ENCODE data around the gene UTP25. TPM values are rescaled to one million over a fixed set of nuclear protein-coding genes. Genes with fewer than 3 reads are reported as not detected.
A peak's percentile ranks its signal among the peaks of the same experiment; 100 is the strongest.

Gene UTP25
- total RNA-seq, 2 donors from 2014 or later = 12.0 to 17.5 TPM

DNA sequence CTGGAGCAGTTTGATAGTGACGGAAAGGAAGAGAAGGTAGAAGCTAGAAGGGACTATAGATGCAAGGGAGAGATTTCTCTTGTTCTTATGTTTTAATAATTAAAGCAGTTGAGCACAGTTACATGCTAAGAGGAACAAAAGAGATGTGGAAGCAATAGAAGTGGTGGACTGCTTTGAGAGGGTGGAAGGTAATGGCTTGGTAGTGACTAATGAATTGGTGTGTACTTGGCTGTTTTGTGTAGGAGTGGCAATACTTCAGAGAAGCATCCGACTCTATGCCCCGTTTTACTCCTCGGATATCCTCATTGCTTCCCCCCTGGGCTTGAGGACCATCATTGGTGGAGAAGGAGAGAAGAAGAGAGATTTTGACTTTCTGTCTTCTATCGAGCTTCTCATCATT is 12.8 kb downstream of the UTP25 start:
- peak overlapping the region; percentile 83 for H3K27ac Mint-ChIP-seq
- H3K9me3 Mint-ChIP-seq = no peaks in the 10 kb centered on the region
- no peak for ATAC-seq (replicated peaks)
- H3K4me3 Mint-ChIP-seq = peak overlapping the region; percentile 67
- no peaks in the 10 kb centered on the region for H3K27me3 Mint-ChIP-seq
- peaks cover 27% of the 10 kb centered on the region for H3K4me1 Mint-ChIP-seq
- peaks cover 100% of the 10 kb centered on the region for H3K36me3 Mint-ChIP-seq (ENCODE audit: low read depth)

DNA sequence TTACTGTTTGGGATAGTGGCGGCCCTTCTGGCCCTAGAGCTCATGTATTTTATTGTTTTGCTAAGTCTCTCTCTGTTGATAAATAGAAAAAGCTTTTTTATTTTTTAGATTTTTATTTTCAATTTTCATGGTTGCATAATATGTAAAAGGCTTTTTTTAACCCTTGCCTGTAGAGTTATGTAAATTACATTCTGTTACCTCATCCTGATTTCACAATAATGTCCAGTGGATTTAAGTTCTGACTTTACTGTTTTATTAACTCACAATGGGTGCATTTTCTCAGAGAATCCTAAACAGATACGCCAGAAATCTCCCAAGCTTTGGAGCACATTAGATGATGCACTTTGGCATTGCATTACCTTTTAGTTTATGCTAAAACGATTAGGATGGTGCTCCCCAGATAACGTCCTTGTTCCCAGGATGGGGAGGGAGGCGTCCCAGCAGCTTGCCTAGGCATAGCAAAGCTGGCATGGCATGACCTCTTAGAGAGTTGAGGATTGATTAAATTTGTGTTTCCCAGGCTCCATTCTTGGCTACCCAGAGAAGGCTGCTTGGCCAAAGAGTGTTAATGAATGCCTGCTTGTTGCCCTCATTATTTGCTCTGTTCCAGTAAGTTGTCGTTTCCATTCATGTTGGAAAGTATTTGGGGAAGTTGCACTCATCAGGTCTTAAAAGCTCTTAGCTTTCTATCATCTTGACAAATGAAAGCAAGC is 17.1 kb downstream of the UTP25 start:
- ATAC-seq (replicated peaks) = no peak
- Mint-ChIP-seq H3K9me3 (no peaks in the 10 kb centered on the region), H3K4me3 (no peak overlapping the region), H3K27ac (no peak overlapping the region), H3K36me3 (ENCODE audit: low read depth) (peaks cover 100% of the 10 kb centered on the region), H3K27me3 (no peaks in the 10 kb centered on the region), H3K4me1 (peaks cover 14% of the 10 kb centered on the region)

GRCh38 chr1:209845408-209845725 is 17.6 kb downstream of the UTP25 start:
- peaks cover 13% of the 10 kb centered on the region for H3K4me1 Mint-ChIP-seq
- no peaks in the 10 kb centered on the region for H3K27me3 Mint-ChIP-seq
- H3K36me3 Mint-ChIP-seq (ENCODE audit: low read depth) = peaks cover 100% of the 10 kb centered on the region
- H3K9me3 Mint-ChIP-seq = no peaks in the 10 kb centered on the region
- H3K4me3 Mint-ChIP-seq = no peak overlapping the region
- no peak overlapping the region for H3K27ac Mint-ChIP-seq
- ATAC-seq (replicated peaks) = no peak

DNA sequence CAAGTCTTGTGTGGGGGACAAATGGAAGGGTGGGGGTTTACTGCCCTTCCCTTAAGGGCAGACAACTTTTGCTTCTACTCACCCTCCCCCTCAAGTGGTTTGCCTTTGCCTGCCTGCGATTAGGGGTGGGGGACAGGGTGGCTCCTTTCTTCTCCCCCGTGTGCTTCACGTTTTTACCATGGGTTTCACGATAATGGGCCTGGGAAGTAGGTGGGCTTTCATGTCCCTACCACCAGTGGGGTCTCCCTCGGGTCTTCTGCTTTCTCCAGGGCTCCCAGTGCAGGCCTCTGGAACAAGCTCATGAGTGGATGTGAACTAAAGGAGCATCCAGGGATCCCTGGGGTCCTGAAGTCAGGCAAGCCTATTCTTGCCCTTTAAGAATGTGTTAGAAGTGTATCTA is 21.6 kb downstream of the UTP25 start:
- ATAC-seq (replicated peaks) = no peak
- Mint-ChIP-seq H3K4me3 (no peak overlapping the region), H3K36me3 (ENCODE audit: low read depth) (peaks cover 100% of the 10 kb centered on the region), H3K4me1 (peaks cover 9% of the 10 kb centered on the region), H3K27ac (peak overlapping the region; percentile 84), H3K9me3 (no peaks in the 10 kb centered on the region), H3K27me3 (no peaks in the 10 kb centered on the region)

DNA sequence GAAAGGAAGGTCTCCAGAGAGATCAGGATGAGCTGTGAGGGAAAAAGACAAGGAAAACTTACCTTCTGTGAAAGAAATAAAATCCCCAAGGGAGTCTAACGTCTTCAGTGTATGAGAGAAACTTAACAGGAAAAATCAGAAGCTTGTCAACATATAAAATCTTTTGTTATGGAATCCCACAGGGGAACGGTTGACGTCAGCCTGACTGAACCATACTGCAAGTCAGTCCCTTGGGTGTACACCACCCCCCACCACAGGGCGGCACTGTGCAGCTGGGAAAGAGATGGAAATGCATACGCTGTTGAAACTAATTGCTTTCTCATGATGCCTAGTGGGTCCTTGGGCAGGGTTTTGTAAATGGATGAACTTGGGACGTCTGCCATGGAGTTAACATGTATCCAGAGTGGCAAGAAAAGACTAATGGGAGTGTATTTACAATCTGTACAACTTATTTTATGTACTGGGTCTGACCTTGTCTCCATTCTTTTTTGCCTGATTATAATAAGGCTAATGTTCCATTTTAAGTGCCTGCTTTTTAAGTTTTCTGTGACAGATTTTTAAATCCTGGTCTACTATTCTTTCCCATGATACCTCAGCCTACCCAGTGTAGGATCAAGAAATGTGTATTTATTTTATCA is 22.7 kb downstream of the UTP25 start:
- Mint-ChIP-seq H3K9me3 (no peaks in the 10 kb centered on the region), H3K27me3 (no peaks in the 10 kb centered on the region), H3K27ac (peak overlapping the region; percentile 84), H3K4me1 (peaks cover 9% of the 10 kb centered on the region), H3K36me3 (ENCODE audit: low read depth) (peaks cover 99% of the 10 kb centered on the region), H3K4me3 (no peak overlapping the region)
- ATAC-seq (replicated peaks) = no peak

GRCh38 chr1:209853676-209854075 is 25.9 kb downstream of the UTP25 start:
- no peak overlapping the region for H3K4me3 Mint-ChIP-seq
- no peaks in the 10 kb centered on the region for H3K9me3 Mint-ChIP-seq
- H3K4me1 Mint-ChIP-seq = peaks cover 6% of the 10 kb centered on the region
- H3K27ac Mint-ChIP-seq = no peak overlapping the region
- no peaks in the 10 kb centered on the region for H3K27me3 Mint-ChIP-seq
- H3K36me3 Mint-ChIP-seq (ENCODE audit: low read depth) = peaks cover 67% of the 10 kb centered on the region
- no peak for ATAC-seq (replicated peaks)

GRCh38 chr1:209854196-209854595 is 26.4 kb downstream of the UTP25 start:
- ATAC-seq (replicated peaks) = no peak
- Mint-ChIP-seq H3K4me3 (no peak overlapping the region), H3K36me3 (ENCODE audit: low read depth) (peaks cover 62% of the 10 kb centered on the region), H3K9me3 (no peaks in the 10 kb centered on the region), H3K4me1 (peaks cover 5% of the 10 kb centered on the region), H3K27me3 (no peaks in the 10 kb centered on the region), H3K27ac (no peak overlapping the region)

DNA sequence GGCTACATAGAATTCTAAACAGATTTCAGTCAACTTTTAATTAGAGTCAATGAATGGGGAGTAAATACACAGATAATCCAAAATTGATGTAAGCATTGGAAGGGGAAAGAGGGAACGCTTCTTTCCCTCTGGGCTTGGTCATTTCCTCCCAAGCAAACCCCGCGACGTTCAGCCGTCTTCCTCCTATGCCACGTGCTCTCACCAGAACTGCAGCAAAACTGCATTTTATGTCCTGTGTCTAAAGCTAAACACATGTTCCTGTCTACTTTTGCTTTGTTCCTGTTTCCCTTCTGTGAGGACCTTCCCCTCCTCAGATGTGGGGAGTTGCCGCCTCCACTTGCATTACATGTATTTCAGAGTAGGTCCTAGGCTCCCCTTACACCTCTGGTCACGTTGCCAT is 27.2 kb downstream of the UTP25 start:
- no peaks in the 10 kb centered on the region for H3K9me3 Mint-ChIP-seq
- no peak overlapping the region for H3K27ac Mint-ChIP-seq
- H3K36me3 Mint-ChIP-seq (ENCODE audit: low read depth) = peaks cover 53% of the 10 kb centered on the region
- no peaks in the 10 kb centered on the region for H3K27me3 Mint-ChIP-seq
- no peak for ATAC-seq (replicated peaks)
- H3K4me3 Mint-ChIP-seq = no peak overlapping the region
- peaks cover 3% of the 10 kb centered on the region for H3K4me1 Mint-ChIP-seq

DNA sequence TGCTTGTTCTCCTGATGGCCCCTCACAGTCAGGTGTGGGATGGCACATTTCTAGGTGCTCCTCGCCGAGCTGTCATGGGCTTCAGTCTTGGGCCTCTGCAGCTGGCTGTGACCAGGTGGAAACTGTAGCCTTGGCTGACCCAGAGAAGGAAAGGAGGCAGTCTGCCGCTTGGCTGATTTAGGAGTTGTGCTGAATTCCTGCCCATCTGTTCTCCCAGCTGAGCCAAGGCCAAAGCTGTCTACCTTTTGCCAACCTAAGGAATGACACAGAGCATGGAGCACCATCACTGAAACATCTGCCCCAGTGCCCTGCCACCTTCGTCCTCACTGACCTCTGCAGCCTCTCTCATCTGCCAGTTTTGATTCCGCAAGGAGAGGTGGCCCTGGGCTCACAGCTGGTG is 27.9 kb downstream of the UTP25 start:
- no peak for ATAC-seq (replicated peaks)
- no peaks in the 10 kb centered on the region for H3K4me1 Mint-ChIP-seq
- H3K4me3 Mint-ChIP-seq = no peak overlapping the region
- peaks cover 47% of the 10 kb centered on the region for H3K36me3 Mint-ChIP-seq (ENCODE audit: low read depth)
- no peaks in the 10 kb centered on the region for H3K27me3 Mint-ChIP-seq
- H3K9me3 Mint-ChIP-seq = no peaks in the 10 kb centered on the region
- no peak overlapping the region for H3K27ac Mint-ChIP-seq

GRCh38 chr1:209858561-209859103 is 30.9 kb downstream of the UTP25 start:
- peaks cover 14% of the 10 kb centered on the region for H3K27me3 Mint-ChIP-seq
- peaks cover 17% of the 10 kb centered on the region for H3K36me3 Mint-ChIP-seq (ENCODE audit: low read depth)
- no peak for ATAC-seq (replicated peaks)
- H3K4me3 Mint-ChIP-seq = no peak overlapping the region
- H3K27ac Mint-ChIP-seq = no peak overlapping the region
- H3K9me3 Mint-ChIP-seq = no peaks in the 10 kb centered on the region
- no peaks in the 10 kb centered on the region for H3K4me1 Mint-ChIP-seq

GRCh38 chr1:209860293-209860881 is 32.6 kb downstream of the UTP25 start:
- Mint-ChIP-seq H3K4me1 (no peaks in the 10 kb centered on the region), H3K4me3 (no peak overlapping the region), H3K36me3 (ENCODE audit: low read depth) (no peaks in the 10 kb centered on the region), H3K9me3 (no peaks in the 10 kb centered on the region), H3K27me3 (peaks cover 14% of the 10 kb centered on the region), H3K27ac (no peak overlapping the region)
- ATAC-seq (replicated peaks) = peak; percentile 84

DNA sequence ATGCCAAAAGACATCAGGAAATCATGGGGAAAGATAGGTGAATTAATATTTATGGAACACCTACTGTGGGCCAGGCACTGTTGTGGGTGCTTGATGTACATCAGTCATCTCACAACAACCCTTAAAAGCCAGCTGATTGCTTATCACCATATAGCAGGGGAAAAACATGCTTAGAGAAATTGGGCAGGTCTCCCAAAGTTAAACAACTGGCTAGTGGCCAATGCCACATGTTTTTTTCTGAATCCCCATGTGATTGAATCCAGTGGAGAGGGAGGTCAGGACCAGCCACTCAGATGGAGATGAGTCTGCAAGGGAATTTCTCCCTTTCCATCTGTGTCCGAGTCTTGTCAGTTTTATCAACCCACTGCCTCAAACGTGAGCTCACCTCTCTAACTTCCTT is 33.5 kb downstream of the UTP25 start:
- Mint-ChIP-seq H3K36me3 (ENCODE audit: low read depth) (no peaks in the 10 kb centered on the region), H3K27ac (no peak overlapping the region), H3K9me3 (no peaks in the 10 kb centered on the region), H3K4me1 (no peaks in the 10 kb centered on the region), H3K27me3 (peaks cover 14% of the 10 kb centered on the region), H3K4me3 (no peak overlapping the region)
- ATAC-seq (replicated peaks) = no peak

GRCh38 chr1:209862391-209863356 is 34.9 kb downstream of the UTP25 start:
- Mint-ChIP-seq H3K9me3 (peaks cover 3% of the 10 kb centered on the region), H3K36me3 (ENCODE audit: low read depth) (no peaks in the 10 kb centered on the region), H3K4me3 (no peak overlapping the region), H3K27me3 (peaks cover 17% of the 10 kb centered on the region), H3K4me1 (no peaks in the 10 kb centered on the region), H3K27ac (no peak overlapping the region)
- ATAC-seq (replicated peaks) = no peak

- Mint-ChIP-seq H3K9me3 (peaks cover 3% of the 10 kb centered on the region), H3K4me3 (no peak overlapping the region), H3K27me3 (peaks cover 17% of the 10 kb centered on the region), H3K4me1 (no peaks in the 10 kb centered on the region), H3K36me3 (ENCODE audit: low read depth) (no peaks in the 10 kb centered on the region), H3K27ac (no peak overlapping the region)
- no peak for ATAC-seq (replicated peaks)
These were observed 36.2 kb downstream of the UTP25 start for GRCh38 chr1:209863766-209864485.

All from activated T-helper 17 cell treated with anti-CD3 and anti-CD28 coated beads, Interleukin-2, amount 50 U/mL, for 72 hours (primary cell).